Erythroblast (primary cell): ENCODE measurements around the gene PLA2G2D.

Experiments
- GATA1 ChIP-seq: IDR thresholded peaks from 2 replicates; pipeline ENCODE4 v1.6.1; 2011; ENCODE audit warnings: low read depth, mild to moderate bottlenecking, control low read depth, low read length, moderate library complexity
- POLR2A ChIP-seq: IDR thresholded peaks from 2 replicates; pipeline ENCODE4 v1.6.1; 2011; ENCODE audit warnings: mild to moderate bottlenecking, low read length

- TF ChIP-seq POLR2A (no peak), GATA1 (no peak)
Measured at GRCh38 chr1:20151906-20152598, 32.7 kb upstream of the PLA2G2D start.
